ENCODE data around the gene STX10.

- TF ChIP-seq EZH2 (IDR thresholded peaks at IDR 0.05; ENCODE audit: low read length, missing control alignments) (no peak), CTCF (conservative IDR thresholded peaks at IDR 0.05 in 1 of 2, IDR thresholded peaks at IDR 0.05 in 1 of 2; ENCODE audit: low read depth in 1 of 2, low read length in 2 of 2) (no peak)
Observed at GRCh38 chr19:13198634-13199033, 48.5 kb upstream of the STX10 start.

All from fibroblast of lung (primary cell).